WTC11 (cell line): Measurements from ENCODE around the gene TSSK2. TPM values are rescaled to one million over a fixed set of nuclear protein-coding genes. Genes with fewer than 3 reads are reported as not detected.
A peak's percentile ranks its signal among the peaks of the same experiment; 100 is the strongest.

Source experiments
- ATAC-seq: fragments of 200-7000 bp; cut with Tn5 transposase; 2 replicates; pipeline ENCODE4 v1.10.0; 2021; ENCODE audit warnings: mild to moderate bottlenecking, moderate library complexity
- CTCF ChIA-PET: fragments of 300-600 bp; sonication (Branson Sonifier 250); formaldehyde crosslinking; loops from one replicate; lab custom pipeline; 2021; ENCODE audit warnings: antibody characterized with exemption; lab: Charles Lee
- POLR2A ChIA-PET: fragments of 350-600 bp; sonication (Branson Sonifier 250); formaldehyde crosslinking; loops from one replicate; lab custom pipeline; 2021; ENCODE audit warnings: antibody characterized with exemption; lab: Charles Lee
- DNase-seq: peaks from one replicate; pipeline ENCODE4 v3.0.0; 2021; ENCODE audit warnings: low spot score
- H3K27ac Mint-ChIP-seq: 2 replicates; pipeline ENCODE4 v1.8.0; 2021; ENCODE audit warnings: mixed read lengths
- H3K27me3 Mint-ChIP-seq: 2 replicates; pipeline ENCODE4 v1.8.0; 2021; ENCODE audit warnings: low read depth, mild to moderate bottlenecking, moderate library complexity, mixed read lengths
- H3K36me3 Mint-ChIP-seq: 2 replicates; pipeline ENCODE4 v1.8.0; 2021; ENCODE audit warnings: mixed read lengths
- H3K4me1 Mint-ChIP-seq: 2 replicates; pipeline ENCODE4 v1.8.0; 2022; ENCODE audit warnings: mixed read lengths
- H3K4me3 Mint-ChIP-seq: 2 replicates; pipeline ENCODE4 v1.8.0; 2021; ENCODE audit warnings: mild to moderate bottlenecking, moderate library complexity, mixed read lengths
- H3K9me3 Mint-ChIP-seq: 2 replicates; pipeline ENCODE4 v1.8.0; 2021; ENCODE audit warnings: mixed read lengths
- ATF2 ChIP-seq: sonication (generic); formaldehyde crosslinking; IDR thresholded peaks from 2 replicates; pipeline ENCODE4 v1.8.1; 2022; ENCODE audit warnings: low read depth, missing genetic modification reagents, borderline replicate concordance
- ATF3 ChIP-seq: sonication (generic); formaldehyde crosslinking; conservative IDR thresholded peaks from 2 replicates; pipeline ENCODE4 v1.8.1; 2022; ENCODE audit warnings: mild to moderate bottlenecking, missing genetic modification reagents
- CDX4 ChIP-seq: fragments of 250-450 bp; sonication (Bioruptor Pico); IDR thresholded peaks from 2 replicates; pipeline ENCODE4 v1.9.0; 2021; ENCODE audit warnings: moderate library complexity, mild to moderate bottlenecking, inconsistent platforms, borderline replicate concordance
- EMX1 ChIP-seq: fragments of 250-450 bp; sonication (Bioruptor Pico); IDR thresholded peaks from 2 replicates; pipeline ENCODE4 v1.8.0; 2021; ENCODE audit warnings: mild to moderate bottlenecking
- ESRRA ChIP-seq: sonication (generic); formaldehyde crosslinking; IDR thresholded peaks from 2 replicates; pipeline ENCODE4 v1.8.1; 2022; ENCODE audit warnings: mild to moderate bottlenecking, missing genetic modification reagents, borderline replicate concordance
- FOXP1 ChIP-seq: sonication (generic); formaldehyde crosslinking; IDR thresholded peaks from 2 replicates; pipeline ENCODE4 v1.8.0; 2022; ENCODE audit warnings: missing genetic modification reagents, mild to moderate bottlenecking, moderate library complexity, borderline replicate concordance
- GABPB1 ChIP-seq: sonication (generic); formaldehyde crosslinking; IDR thresholded peaks from 2 replicates; pipeline ENCODE4 v1.8.1; 2023; ENCODE audit warnings: mild to moderate bottlenecking, missing genetic modification reagents
- GRHL2 ChIP-seq: fragments of 250-450 bp; sonication (Bioruptor Pico); IDR thresholded peaks from 2 replicates; pipeline ENCODE4 v1.8.0; 2022; ENCODE audit warnings: mild to moderate bottlenecking, moderate library complexity; ENCODE audit not compliant: insufficient replicate concordance, severe bottlenecking
- IRF1 ChIP-seq: sonication (generic); formaldehyde crosslinking; IDR thresholded peaks from 2 replicates; pipeline ENCODE4 v1.8.0; 2023; ENCODE audit warnings: missing genetic modification reagents
- JAZF1 ChIP-seq: fragments of 250-450 bp; sonication (Bioruptor Pico); IDR thresholded peaks from 2 replicates; pipeline ENCODE4 v1.9.0; 2021; ENCODE audit warnings: moderate library complexity, mild to moderate bottlenecking, inconsistent platforms
- KAT7 ChIP-seq: sonication (generic); formaldehyde crosslinking; IDR thresholded peaks from 2 replicates; pipeline ENCODE4 v1.8.1; 2023; ENCODE audit warnings: missing genetic modification reagents, mild to moderate bottlenecking, borderline replicate concordance
- NR1H2 ChIP-seq: sonication (generic); formaldehyde crosslinking; IDR thresholded peaks from 2 replicates; pipeline ENCODE4 v1.9.0; 2021; ENCODE audit warnings: mild to moderate bottlenecking, moderate library complexity, missing genetic modification reagents
- OVOL2 ChIP-seq: fragments of 250-450 bp; sonication (Bioruptor Pico); IDR thresholded peaks from 2 replicates; pipeline ENCODE4 v1.9.0; 2021; ENCODE audit warnings: mild to moderate bottlenecking, borderline replicate concordance
- PRRX2 ChIP-seq: fragments of 250-450 bp; sonication (Bioruptor Pico); IDR thresholded peaks from 2 replicates; pipeline ENCODE4 v1.8.0; 2021; ENCODE audit warnings: mild to moderate bottlenecking
- SMAD3 ChIP-seq: sonication (generic); formaldehyde crosslinking; IDR thresholded peaks from 2 replicates; pipeline ENCODE4 v1.8.0; 2022; ENCODE audit warnings: missing genetic modification reagents, mild to moderate bottlenecking, borderline replicate concordance
- SP1 ChIP-seq: sonication (generic); formaldehyde crosslinking; conservative IDR thresholded peaks from 2 replicates; pipeline ENCODE4 v1.8.1; 2022; ENCODE audit warnings: missing genetic modification reagents
- USF1 ChIP-seq: sonication (generic); formaldehyde crosslinking; IDR thresholded peaks from 2 replicates; pipeline ENCODE4 v1.8.0; 2022; ENCODE audit warnings: mild to moderate bottlenecking, missing genetic modification reagents
- ZBTB21 ChIP-seq: sonication (generic); formaldehyde crosslinking; IDR thresholded peaks from 2 replicates; pipeline ENCODE4 v1.8.1; 2023; ENCODE audit warnings: mild to moderate bottlenecking, missing genetic modification reagents, borderline replicate concordance
- ZNF138 ChIP-seq: sonication (generic); formaldehyde crosslinking; conservative IDR thresholded peaks from 2 replicates; pipeline ENCODE4 v1.8.1; 2022; ENCODE audit warnings: mild to moderate bottlenecking, moderate library complexity, missing genetic modification reagents
- ZNF232 ChIP-seq: sonication (generic); formaldehyde crosslinking; IDR thresholded peaks from 2 replicates; pipeline ENCODE4 v1.8.0; 2022; ENCODE audit warnings: mild to moderate bottlenecking, missing genetic modification reagents
- ZNF416 ChIP-seq: fragments of 250-450 bp; sonication (Bioruptor Pico); IDR thresholded peaks from 2 replicates; pipeline ENCODE4 v1.9.0; 2021; ENCODE audit warnings: mild to moderate bottlenecking, inconsistent platforms
- ZNF425 ChIP-seq: fragments of 250-450 bp; sonication (Bioruptor Pico); conservative IDR thresholded peaks from 2 replicates; pipeline ENCODE4 v1.9.0; 2021; ENCODE audit warnings: mild to moderate bottlenecking
- ZNF512 ChIP-seq: sonication (generic); formaldehyde crosslinking; IDR thresholded peaks from 2 replicates; pipeline ENCODE4 v1.8.1; 2022; ENCODE audit warnings: missing genetic modification reagents, borderline replicate concordance
- total RNA-seq: library from RNA; stranded (reverse); gene quantifications from 3 replicates; pipeline ENCODE4 v1.2.3, GENCODE V29; 2021

TSSK2 gene
- total RNA-seq, 1 experiment from 2014 or later = not detected

- Mint-ChIP-seq H3K4me1 (peaks cover 24% of the 10 kb centered on the region), H3K27me3 (no peaks in the 10 kb centered on the region; the same call in 1 of the 2 replicates), H3K4me3 (no peak overlapping the region; the same call in 1 of the 2 replicates), H3K36me3 (no peaks in the 10 kb centered on the region), H3K9me3 (no peaks in the 10 kb centered on the region), H3K27ac (peak overlapping the region; percentile 16)
- ChIA-PET CTCF (no interaction called here), POLR2A (no interaction called here)
- no peak for DNase-seq
- TF ChIP-seq EMX1 (no peak), ATF2 (CRISPR knock-in tag) (no peak), IRF1 (CRISPR knock-in tag) (no peak), KAT7 (CRISPR knock-in tag) (no peak), ZNF512 (CRISPR knock-in tag) (no peak), ZBTB21 (no peak), PRRX2 (CRISPR knock-in tag) (no peak), JAZF1 (CRISPR knock-in tag) (no peak)
- TF ChIP-seq, all 79 proteins: peak for 0
- no peak for ATAC-seq
Measured at GRCh38 chr22:19123936-19124335, 7.2 kb upstream of the TSSK2 start.

- Mint-ChIP-seq H3K36me3 (no peaks in the 10 kb centered on the region), H3K27ac (peak overlapping the region; percentile 16; the same call in 1 of the 2 replicates), H3K9me3 (no peaks in the 10 kb centered on the region), H3K27me3 (no peaks in the 10 kb centered on the region; the same call in 1 of the 2 replicates), H3K4me1 (peaks cover 24% of the 10 kb centered on the region), H3K4me3 (no peak overlapping the region)
- DNase-seq = no peak
- ChIA-PET POLR2A (no interaction called here), CTCF (no interaction called here)
- no peak for TF ChIP-seq OVOL2 (CRISPR knock-in tag)
- TF ChIP-seq NR1H2 (CRISPR knock-in tag) = no peak
- TF ChIP-seq SMAD3 = no peak
- no peak for TF ChIP-seq ZNF232 (CRISPR knock-in tag)
- no peak for TF ChIP-seq GABPB1 (CRISPR knock-in tag)
- TF ChIP-seq GRHL2 = no peak
- TF ChIP-seq SP1 (CRISPR knock-in tag) = no peak
- TF ChIP-seq ZBTB21 = no peak
- no peak for TF ChIP-seq CDX4
- no peak for TF ChIP-seq ATF3 (CRISPR knock-in tag)
- TF ChIP-seq ESRRA (CRISPR knock-in tag) = no peak
- ATAC-seq = no peak
Measured at GRCh38 chr22:19124377-19124776, 6.7 kb upstream of the TSSK2 start.

GRCh38 chr22:19125011-19125410 is 6.1 kb upstream of the TSSK2 start:
- H3K36me3 Mint-ChIP-seq = no peaks in the 10 kb centered on the region
- ChIA-PET CTCF (no interaction called here), POLR2A (no interaction called here)
- ATAC-seq (no peak), DNase-seq (no peak)
- no peaks in the 10 kb centered on the region for H3K9me3 Mint-ChIP-seq
- H3K4me1 Mint-ChIP-seq = peaks cover 23% of the 10 kb centered on the region
- no peaks in the 10 kb centered on the region; the same call in 1 of the 2 replicates for H3K27me3 Mint-ChIP-seq
- H3K4me3 Mint-ChIP-seq = no peak overlapping the region
- H3K27ac Mint-ChIP-seq = no peak overlapping the region
- TF ChIP-seq ZNF512 (CRISPR knock-in tag) = no peak
- TF ChIP-seq ZNF138 (CRISPR knock-in tag) = no peak
- TF ChIP-seq ZNF425 (CRISPR knock-in tag) = no peak
- TF ChIP-seq USF1 (CRISPR knock-in tag) = no peak
- TF ChIP-seq ZNF416 = no peak
- no peak for TF ChIP-seq PRRX2 (CRISPR knock-in tag)
- no peak for TF ChIP-seq FOXP1 (CRISPR knock-in tag)
